ENCODE results near the gene ROCK2. TPM values are rescaled to one million over a fixed set of nuclear protein-coding genes. Genes with fewer than 3 reads are reported as not detected.

Gene ROCK2
- total RNA-seq, 4 donors from 2014 or later, result 110 to 197 (median 155) TPM

GRCh38 chr2:11280713-11281112 lies 63.7 kb downstream of the ROCK2 start:
- TF ChIP-seq CTCF (IDR thresholded peaks at IDR 0.05), result no peak
- ATAC-seq (ENCODE audit: low FRiP score) (no peak), DNase-seq (ENCODE audit: low spot score) (no peak)

GRCh38 chr2:11279398-11279797 lies 65.0 kb downstream of the ROCK2 start:
- DNase-seq (ENCODE audit: low spot score) (no peak), ATAC-seq (ENCODE audit: low FRiP score) (no peak)
- no peak for TF ChIP-seq CTCF (IDR thresholded peaks at IDR 0.05)

- DNase-seq (ENCODE audit: low spot score) (no peak), ATAC-seq (ENCODE audit: low FRiP score) (no peak)
- no peak for TF ChIP-seq CTCF (IDR thresholded peaks at IDR 0.05)
These were observed 66.2 kb downstream of the ROCK2 start for GRCh38 chr2:11278219-11278618.

DNA sequence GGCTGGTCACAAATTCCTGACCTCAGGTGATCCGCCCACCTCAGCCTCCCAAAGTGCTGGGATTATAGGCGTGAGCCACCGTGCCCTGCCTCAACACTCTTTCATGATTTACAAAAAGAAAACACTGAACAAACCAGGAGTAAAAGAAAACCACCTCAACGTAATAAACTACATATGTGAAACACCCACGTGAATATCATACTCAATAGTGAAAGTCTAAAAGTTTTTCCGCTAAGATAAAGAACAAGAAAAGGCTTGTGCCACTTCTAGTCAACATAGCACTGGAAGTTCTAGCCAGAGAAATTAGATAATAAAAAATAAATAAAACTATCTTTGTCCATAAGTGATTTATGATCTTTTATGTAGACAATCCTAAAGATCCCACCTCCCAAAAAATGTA lies 68.5 kb downstream of the ROCK2 start:
- ATAC-seq (ENCODE audit: low FRiP score) (no peak), DNase-seq (ENCODE audit: low spot score) (no peak)
- no peak for TF ChIP-seq CTCF (IDR thresholded peaks at IDR 0.05)

- ATAC-seq (ENCODE audit: low FRiP score), result no peak
- TF ChIP-seq CTCF (IDR thresholded peaks at IDR 0.05), result no peak
- no peak for DNase-seq (ENCODE audit: low spot score)
These were observed 73.5 kb downstream of the ROCK2 start for GRCh38 chr2:11270891-11271290.

- TF ChIP-seq CTCF (IDR thresholded peaks at IDR 0.05), result no peak
- DNase-seq (ENCODE audit: low spot score) (no peak), ATAC-seq (ENCODE audit: low FRiP score) (no peak)
These were observed 76.5 kb downstream of the ROCK2 start for GRCh38 chr2:11267931-11268330.

DNA sequence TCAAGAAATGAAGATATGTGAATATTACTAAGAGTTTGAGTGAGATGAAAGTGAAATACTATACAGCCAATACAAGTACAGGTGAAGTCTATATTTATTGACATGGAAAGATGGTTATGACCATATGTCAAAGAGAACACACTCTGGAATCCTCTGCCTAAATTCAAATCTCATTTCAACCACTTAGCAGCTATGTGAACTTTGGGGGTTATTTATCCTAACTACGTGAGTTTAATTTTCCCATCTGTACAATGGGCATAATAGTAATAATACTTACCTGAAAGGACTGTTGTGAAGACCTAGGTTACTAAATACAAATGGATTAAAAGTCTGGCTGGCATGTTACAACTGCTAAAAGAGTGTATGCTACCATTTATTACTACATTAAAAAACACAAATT lies 79.6 kb downstream of the ROCK2 start:
- TF ChIP-seq CTCF (IDR thresholded peaks at IDR 0.05), result no peak
- DNase-seq (ENCODE audit: low spot score) (no peak), ATAC-seq (ENCODE audit: low FRiP score) (no peak)

Data from omental fat pad (tissue), 4 donors.